MM.1S (cell line): Measurements from ENCODE around the gene CCNA2.

Experiments
- DNase-seq: peaks from one replicate; pipeline ENCODE4 v3.0.0-alpha.2; 2015
- H2AFZ ChIP-seq: fragments of 300-600 bp; sonication (generic); 2 replicates; pipeline ENCODE4 v1.6.0; 2016; ENCODE audit warnings: antibody characterized with exemption, low read length
- H3F3A ChIP-seq: fragments of 300-600 bp; sonication (generic); 2 replicates; pipeline ENCODE4 v1.6.1; 2016; ENCODE audit warnings: mild to moderate bottlenecking, antibody characterized with exemption, low read length, moderate library complexity, mixed read lengths; ENCODE audit not compliant: insufficient read depth
- H3K27ac ChIP-seq: fragments of 300-600 bp; sonication (generic); 2 replicates; pipeline ENCODE4 v1.5.1; 2016; ENCODE audit warnings: mild to moderate bottlenecking, low read length
- H3K27me3 ChIP-seq: fragments of 300-600 bp; sonication (generic); replicated peaks from 2 replicates; pipeline ENCODE4 v1.6.0; 2016; ENCODE audit warnings: low read length; ENCODE audit not compliant: insufficient read depth
- H3K36me3 ChIP-seq: fragments of 300-600 bp; sonication (generic); replicated peaks from 2 replicates; pipeline ENCODE4 v1.6.1; 2016; ENCODE audit warnings: mild to moderate bottlenecking, low read length, mixed read lengths; ENCODE audit not compliant: insufficient read depth
- H3K4me1 ChIP-seq: fragments of 300-600 bp; sonication (generic); 2 replicates; pipeline ENCODE4 v1.6.1; 2016; ENCODE audit warnings: low read length, mixed read lengths
- H3K4me2 ChIP-seq: fragments of 300-600 bp; sonication (generic); 2 replicates; pipeline ENCODE4 v1.6.0; 2016; ENCODE audit warnings: low read depth, low read length
- H3K4me3 ChIP-seq: fragments of 300-600 bp; sonication (generic); 2 replicates; pipeline ENCODE4 v1.5.1; 2016; ENCODE audit warnings: low read length, mixed read lengths
- H3K79me2 ChIP-seq: fragments of 300-600 bp; sonication (generic); 2 replicates; pipeline ENCODE4 v1.6.1; 2016; ENCODE audit warnings: mixed run types, low read length, mixed read lengths
- H3K9ac ChIP-seq: fragments of 300-600 bp; sonication (generic); 2 replicates; pipeline ENCODE4 v1.6.1; 2016; ENCODE audit warnings: low read length, mixed read lengths
- H3K9me2 ChIP-seq: fragments of 300-600 bp; sonication (generic); replicated peaks from 2 replicates; pipeline ENCODE4 v1.6.1; 2016; ENCODE audit warnings: mild to moderate bottlenecking, low read length, mixed read lengths; ENCODE audit not compliant: insufficient read depth
- H3K9me3 ChIP-seq: fragments of 300-600 bp; sonication (generic); replicated peaks from 2 replicates; pipeline ENCODE4 v1.6.1; 2016; ENCODE audit warnings: mild to moderate bottlenecking, low read length, mixed read lengths; ENCODE audit not compliant: insufficient read depth
- H4K20me1 ChIP-seq: fragments of 300-600 bp; sonication (generic); 2 replicates; pipeline ENCODE4 v1.6.1; 2016; ENCODE audit warnings: mild to moderate bottlenecking, low read length, moderate library complexity, mixed read lengths; ENCODE audit not compliant: insufficient read depth
- EZH2 ChIP-seq: fragments of 300-600 bp; sonication (generic); optimal IDR thresholded peaks from 2 replicates; pipeline ENCODE3; 2017; ENCODE audit warnings: low read depth, mild to moderate bottlenecking, antibody characterized with exemption, low read length, mixed read lengths
- EZH2phosphoT487 ChIP-seq: fragments of 300-600 bp; sonication (generic); IDR thresholded peaks from 2 replicates; pipeline ENCODE4 v1.6.1; 2018; ENCODE audit warnings: antibody characterized with exemption, low read length
- TF ChIP-seq, protein P1 (sequence below): fragments of 300-600 bp; sonication (generic); IDR thresholded peaks from 2 replicates; pipeline ENCODE4 v1.5.1; 2016; ENCODE audit warnings: antibody characterized with exemption, low read length, mixed read lengths

The CCNA2 gene

DNA sequence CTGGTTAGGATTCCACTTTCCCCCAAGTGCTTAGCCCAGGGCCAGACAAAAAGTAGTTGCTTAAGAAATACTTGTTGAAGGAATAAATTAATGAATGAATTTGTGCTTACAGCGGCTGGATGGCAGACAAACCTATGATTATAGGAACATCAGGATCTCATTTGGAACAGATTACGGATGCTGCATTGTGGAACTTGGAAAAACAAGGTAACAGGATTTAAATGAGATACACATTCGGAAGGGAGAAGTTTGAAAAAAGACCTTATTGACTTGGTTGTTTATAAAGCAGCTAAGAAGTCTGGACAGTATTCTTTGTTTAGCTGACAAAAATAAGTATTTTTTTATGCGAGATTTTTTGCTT, 22.0 kb downstream of the CCNA2 start:
- Histone ChIP-seq H3F3A (peaks cover 17% of the 10 kb centered on the region), H3K4me3 (peak overlapping the region; percentile 79), H3K9ac (peak overlapping the region; percentile 83), H3K79me2 (peaks cover 34% of the 10 kb centered on the region), H2AFZ (peak overlapping the region; percentile 91), H3K27me3 (no peaks in the 10 kb centered on the region), H3K4me2 (peak overlapping the region; percentile 70), H3K9me2 (no peaks in the 10 kb centered on the region), H4K20me1 (no peaks in the 10 kb centered on the region), H3K36me3 (peaks cover 5% of the 10 kb centered on the region), H3K9me3 (no peaks in the 10 kb centered on the region), H3K4me1 (peaks cover 28% of the 10 kb centered on the region), H3K27ac (peak overlapping the region; percentile 73; the same call in 1 of the 2 replicates)
- no peak for DNase-seq
- TF ChIP-seq, protein P1, sequence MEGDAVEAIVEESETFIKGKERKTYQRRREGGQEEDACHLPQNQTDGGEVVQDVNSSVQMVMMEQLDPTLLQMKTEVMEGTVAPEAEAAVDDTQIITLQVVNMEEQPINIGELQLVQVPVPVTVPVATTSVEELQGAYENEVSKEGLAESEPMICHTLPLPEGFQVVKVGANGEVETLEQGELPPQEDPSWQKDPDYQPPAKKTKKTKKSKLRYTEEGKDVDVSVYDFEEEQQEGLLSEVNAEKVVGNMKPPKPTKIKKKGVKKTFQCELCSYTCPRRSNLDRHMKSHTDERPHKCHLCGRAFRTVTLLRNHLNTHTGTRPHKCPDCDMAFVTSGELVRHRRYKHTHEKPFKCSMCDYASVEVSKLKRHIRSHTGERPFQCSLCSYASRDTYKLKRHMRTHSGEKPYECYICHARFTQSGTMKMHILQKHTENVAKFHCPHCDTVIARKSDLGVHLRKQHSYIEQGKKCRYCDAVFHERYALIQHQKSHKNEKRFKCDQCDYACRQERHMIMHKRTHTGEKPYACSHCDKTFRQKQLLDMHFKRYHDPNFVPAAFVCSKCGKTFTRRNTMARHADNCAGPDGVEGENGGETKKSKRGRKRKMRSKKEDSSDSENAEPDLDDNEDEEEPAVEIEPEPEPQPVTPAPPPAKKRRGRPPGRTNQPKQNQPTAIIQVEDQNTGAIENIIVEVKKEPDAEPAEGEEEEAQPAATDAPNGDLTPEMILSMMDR, result no peak
- TF ChIP-seq EZH2phosphoT487 (no peak), EZH2 (no peak)

DNA sequence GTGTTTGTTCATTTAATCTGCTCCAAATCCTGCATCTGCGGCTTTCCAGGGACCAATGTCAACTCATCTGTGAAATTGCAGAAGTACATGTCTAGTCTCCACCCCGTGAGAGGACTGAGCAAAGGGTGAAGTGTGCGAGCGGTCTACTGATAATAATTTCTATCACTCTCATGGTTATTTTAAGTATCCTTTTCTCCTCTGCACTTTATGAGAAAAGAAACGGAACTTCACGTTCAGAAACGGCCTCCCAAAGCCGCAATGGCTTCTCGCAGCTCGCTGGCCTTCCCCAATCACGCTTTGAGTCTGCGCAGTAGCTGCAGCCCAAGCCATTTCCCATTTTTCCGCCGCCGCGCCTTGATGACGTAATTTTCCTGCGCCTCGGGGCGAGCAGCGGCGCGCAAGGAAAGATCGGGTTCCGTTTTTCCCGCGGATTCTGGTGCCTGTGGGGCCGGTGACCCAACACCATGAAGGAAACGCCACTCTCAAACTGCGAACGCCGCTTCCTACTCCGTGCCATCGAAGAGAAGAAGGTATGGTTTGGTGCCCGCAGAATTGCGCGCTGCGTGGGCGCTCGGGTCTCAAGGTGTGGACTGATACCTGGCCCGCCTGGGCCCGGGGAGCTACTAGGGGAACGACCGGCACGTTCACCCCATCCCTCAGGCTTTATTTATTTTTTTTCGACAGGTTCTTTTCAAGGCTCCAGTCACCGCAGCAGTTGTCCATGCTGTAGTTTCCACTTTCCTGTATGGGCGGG, 22.5 kb downstream of the CCNA2 start, which contains the start of gene EXOSC9:
Gene EXOSC9 (plus strand): TSS at position 363 of the 754 bp plus-strand sequence. CDS start 102 bp downstream, at position 465.
- peaks cover 28% of the 10 kb centered on the region for H3K4me1 ChIP-seq
- no peaks in the 10 kb centered on the region for H4K20me1 ChIP-seq
- H3F3A ChIP-seq, result peaks cover 17% of the 10 kb centered on the region
- peak within 1 kb of the TSS; percentile 83 for H3K9ac ChIP-seq
- H3K36me3 ChIP-seq, result peaks cover 5% of the 10 kb centered on the region
- peak within 1 kb of the TSS; percentile 91 for H2AFZ ChIP-seq
- H3K27ac ChIP-seq, result peak within 1 kb of the TSS; percentile 73
- H3K4me3 ChIP-seq, result peak within 1 kb of the TSS; percentile 79
- H3K4me2 ChIP-seq, result peak within 1 kb of the TSS; percentile 81
- no peaks in the 10 kb centered on the region for H3K9me2 ChIP-seq
- no peaks in the 10 kb centered on the region for H3K27me3 ChIP-seq
- H3K9me3 ChIP-seq, result no peaks in the 10 kb centered on the region
- DNase-seq, result peak; percentile 95
- TF ChIP-seq, protein P1, result no peak
- TF ChIP-seq EZH2, result no peak
- TF ChIP-seq EZH2phosphoT487, result no peak
- H3K79me2 ChIP-seq, result peaks cover 34% of the 10 kb centered on the region

DNA sequence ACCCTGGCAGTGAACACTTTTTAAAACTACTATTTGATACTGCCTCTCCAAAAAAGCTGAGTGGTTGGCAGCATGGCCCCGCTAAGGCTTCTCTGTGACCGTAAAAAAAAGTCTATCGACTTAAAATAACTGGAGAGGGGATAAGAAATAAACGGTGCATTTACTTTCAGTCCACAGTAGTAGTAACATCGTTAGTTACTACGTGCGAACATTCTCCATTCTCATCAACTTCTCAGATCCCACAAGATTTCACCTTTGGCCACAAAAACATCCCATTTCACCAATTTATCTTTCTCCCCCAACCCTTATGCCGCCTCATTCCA, 23.1 kb downstream of the CCNA2 start:
- H3K4me1 ChIP-seq, result peaks cover 28% of the 10 kb centered on the region
- DNase-seq, result no peak

More for the DNA sequence above, 23.1 kb downstream of the CCNA2 start:
- peak overlapping the region; percentile 81 for H3K4me2 ChIP-seq
- TF ChIP-seq EZH2phosphoT487 (no peak), EZH2 (no peak)
- TF ChIP-seq, protein P1, result no peak
- H3K79me2 ChIP-seq, result peaks cover 34% of the 10 kb centered on the region
- peak overlapping the region; percentile 83 for H3K9ac ChIP-seq
- H3K27me3 ChIP-seq, result no peaks in the 10 kb centered on the region
- no peaks in the 10 kb centered on the region for H3K9me3 ChIP-seq
- peak overlapping the region; percentile 91 for H2AFZ ChIP-seq
- peaks cover 17% of the 10 kb centered on the region for H3F3A ChIP-seq
- H4K20me1 ChIP-seq, result no peaks in the 10 kb centered on the region
- no peaks in the 10 kb centered on the region for H3K9me2 ChIP-seq
- H3K4me3 ChIP-seq, result peak overlapping the region; percentile 79
- peaks cover 5% of the 10 kb centered on the region for H3K36me3 ChIP-seq
- H3K27ac ChIP-seq, result peak overlapping the region; percentile 73
